Measurements from ENCODE around the gene SHISA9.

The SHISA9 gene

DNA sequence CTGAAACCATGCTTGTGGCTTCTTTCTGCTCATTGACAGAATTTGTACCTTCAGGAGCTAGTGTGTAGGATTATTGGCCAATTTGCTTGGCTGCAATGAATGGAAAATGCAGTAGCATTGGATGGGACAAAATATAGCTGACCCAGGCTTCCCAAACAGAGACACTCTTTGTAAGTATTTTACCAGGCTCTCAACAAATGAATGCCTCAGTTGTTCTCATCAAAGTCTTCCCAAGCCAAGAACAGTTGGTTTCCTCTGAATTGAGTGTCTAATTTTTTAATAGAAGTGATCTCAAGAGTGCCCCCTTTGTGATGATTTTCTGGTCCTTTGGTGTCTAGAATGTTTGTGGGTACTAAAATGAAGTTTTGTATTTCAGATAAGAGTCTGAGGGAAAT, 140.9 kb downstream of the SHISA9 start:
- Mint-ChIP-seq H3K9me3 (ENCODE audit: low read depth) (peaks cover 12% of the 10 kb centered on the region), H3K4me3 (no peak overlapping the region), H3K4me1 (ENCODE audit: low read depth) (no peaks in the 10 kb centered on the region), H3K27me3 (no peaks in the 10 kb centered on the region), H3K27ac (no peak overlapping the region), H3K36me3 (no peaks in the 10 kb centered on the region)

DNA sequence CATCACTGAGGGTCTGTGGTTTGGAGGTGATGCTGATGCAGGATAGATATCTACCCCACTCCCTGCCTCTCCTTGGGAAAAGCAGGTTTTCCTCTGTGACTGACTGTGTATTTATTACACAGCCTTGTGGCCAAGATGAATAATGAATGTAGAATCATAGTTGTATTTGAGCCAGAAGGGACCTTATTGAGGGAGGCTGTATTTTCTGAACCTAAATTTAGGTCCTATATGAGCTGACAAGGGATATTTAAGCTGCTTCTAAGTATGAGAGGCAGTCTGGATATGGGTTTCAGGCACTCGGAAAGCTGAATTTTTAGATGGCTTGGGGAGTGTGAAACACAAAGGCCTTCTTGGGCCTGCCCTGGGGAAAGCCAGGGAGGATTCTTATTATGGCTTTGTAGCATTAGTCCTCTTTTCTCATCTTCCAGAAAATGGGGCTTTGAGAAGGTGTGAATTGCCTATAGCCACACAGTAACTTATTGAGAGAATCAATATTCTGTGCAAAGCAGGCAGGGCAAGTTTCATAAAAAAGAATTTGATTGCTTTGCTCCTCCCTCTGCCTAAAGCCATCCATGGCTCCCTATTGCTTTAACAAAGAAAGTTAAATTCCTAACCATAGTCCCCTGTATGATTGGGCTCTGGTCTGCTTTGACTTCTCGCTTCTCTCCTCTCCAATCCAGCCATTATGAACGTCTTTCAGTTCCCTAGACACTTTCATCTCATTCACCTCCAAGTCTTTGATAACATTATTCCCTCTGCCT, 144.8 kb downstream of the SHISA9 start:
- Mint-ChIP-seq H3K4me1 (ENCODE audit: low read depth) (no peaks in the 10 kb centered on the region), H3K27ac (no peak overlapping the region), H3K4me3 (no peak overlapping the region), H3K27me3 (no peaks in the 10 kb centered on the region), H3K9me3 (ENCODE audit: low read depth) (peaks cover 10% of the 10 kb centered on the region), H3K36me3 (no peaks in the 10 kb centered on the region)

DNA sequence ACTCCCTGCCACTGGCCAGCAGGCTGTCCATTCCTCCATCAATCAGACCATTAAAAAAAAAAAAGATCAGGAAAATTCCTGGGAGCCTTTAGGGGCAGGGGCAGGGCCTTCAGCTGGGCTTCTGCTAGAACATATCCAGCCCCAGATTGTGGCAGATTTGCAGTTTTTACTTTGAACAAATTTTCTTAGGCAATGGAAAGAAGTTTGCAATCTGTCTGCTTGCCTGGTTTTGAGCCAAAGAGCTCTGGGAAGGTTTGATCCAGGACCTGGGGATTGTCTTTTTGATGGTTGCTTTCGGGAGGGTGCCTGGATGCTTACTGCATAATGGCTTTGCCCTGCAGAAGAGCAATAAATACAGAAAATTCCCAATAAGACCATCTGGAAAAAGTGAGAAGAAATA, 145.9 kb downstream of the SHISA9 start:
- Mint-ChIP-seq H3K27me3 (no peaks in the 10 kb centered on the region), H3K36me3 (no peaks in the 10 kb centered on the region), H3K27ac (no peak overlapping the region), H3K4me3 (no peak overlapping the region), H3K9me3 (ENCODE audit: low read depth) (peaks cover 10% of the 10 kb centered on the region), H3K4me1 (ENCODE audit: low read depth) (no peaks in the 10 kb centered on the region)

DNA sequence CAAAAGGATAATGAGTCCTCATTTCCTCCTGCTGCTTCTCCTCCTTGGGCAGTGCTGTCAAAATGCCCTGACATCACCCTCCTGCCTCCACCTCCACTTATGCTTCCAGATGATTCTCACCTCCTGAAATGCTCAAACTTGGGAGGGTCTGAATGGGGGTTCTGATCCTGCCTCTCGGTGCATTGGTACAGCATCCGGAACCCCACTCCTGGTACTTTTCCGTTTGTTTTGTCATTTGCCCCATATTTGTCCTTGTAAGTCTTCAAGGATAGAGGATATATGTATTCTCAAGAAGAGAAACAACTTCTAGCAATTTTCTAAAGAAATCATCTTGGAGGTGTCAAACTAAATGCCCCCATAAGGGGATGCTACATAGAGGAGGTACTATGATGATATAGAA, 148.3 kb downstream of the SHISA9 start:
- H3K27ac Mint-ChIP-seq = no peak overlapping the region

DNA sequence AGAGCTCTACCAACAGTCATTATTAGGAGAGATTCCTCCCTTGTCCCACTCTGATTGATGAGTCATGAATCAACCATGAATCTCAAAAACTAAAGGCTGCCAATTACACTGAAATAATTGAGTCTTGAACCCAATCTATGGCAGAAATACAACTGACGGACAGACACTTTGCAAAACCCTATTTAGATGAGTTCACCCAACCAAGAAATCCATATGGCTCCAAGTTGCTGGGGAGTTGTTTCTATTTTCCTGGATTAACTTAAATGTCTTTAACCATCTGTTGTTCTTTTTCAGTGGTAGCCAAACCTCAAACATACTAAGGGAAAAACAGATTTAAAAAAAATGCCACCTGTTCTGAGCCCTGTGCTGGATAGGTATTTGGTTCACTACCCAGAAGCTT, 151.0 kb downstream of the SHISA9 start:
- peaks cover 14% of the 10 kb centered on the region for H3K9me3 Mint-ChIP-seq (ENCODE audit: low read depth)
- no peaks in the 10 kb centered on the region for H3K4me1 Mint-ChIP-seq (ENCODE audit: low read depth)
- peaks cover 5% of the 10 kb centered on the region for H3K27me3 Mint-ChIP-seq
- H3K4me3 Mint-ChIP-seq = no peak overlapping the region
- no peaks in the 10 kb centered on the region for H3K36me3 Mint-ChIP-seq
- H3K27ac Mint-ChIP-seq = no peak overlapping the region

More for the DNA sequence above, 148.3 kb downstream of the SHISA9 start:
- peaks cover 11% of the 10 kb centered on the region for H3K9me3 Mint-ChIP-seq (ENCODE audit: low read depth)
- H3K36me3 Mint-ChIP-seq = no peaks in the 10 kb centered on the region
- H3K27me3 Mint-ChIP-seq = peaks cover under 1% of the 10 kb centered on the region
- H3K4me3 Mint-ChIP-seq = no peak overlapping the region
- no peaks in the 10 kb centered on the region for H3K4me1 Mint-ChIP-seq (ENCODE audit: low read depth)

- H3K4me3 Mint-ChIP-seq = no peak overlapping the region
- H3K27ac Mint-ChIP-seq = no peak overlapping the region
- H3K9me3 Mint-ChIP-seq (ENCODE audit: low read depth) = peaks cover 7% of the 10 kb centered on the region
- H3K4me1 Mint-ChIP-seq (ENCODE audit: low read depth) = no peaks in the 10 kb centered on the region
- peaks cover 8% of the 10 kb centered on the region for H3K27me3 Mint-ChIP-seq
- H3K36me3 Mint-ChIP-seq = no peaks in the 10 kb centered on the region
These were observed 154.1 kb downstream of the SHISA9 start for GRCh38 chr16:13055480-13055879.

DNA sequence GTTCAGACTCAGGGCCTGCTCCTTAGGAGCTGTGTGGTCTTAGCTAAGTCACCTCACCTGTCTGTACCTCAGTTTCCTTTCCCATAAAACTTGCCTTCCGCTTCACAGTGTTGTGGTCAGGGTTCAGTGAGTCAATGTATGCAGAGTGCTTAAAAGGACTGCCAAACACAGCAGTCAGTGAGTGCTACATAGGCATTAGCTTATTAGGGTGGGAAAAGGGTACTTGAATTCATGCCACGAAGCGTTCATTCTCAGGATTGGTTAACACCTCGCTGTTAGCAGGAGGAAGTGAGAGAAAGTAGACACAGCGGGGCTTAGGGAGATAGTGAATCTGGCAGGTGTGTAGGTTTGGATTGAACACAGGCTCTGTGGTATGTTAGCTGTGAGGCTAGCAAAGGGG, 155.2 kb downstream of the SHISA9 start:
- Mint-ChIP-seq H3K4me1 (ENCODE audit: low read depth) (no peaks in the 10 kb centered on the region), H3K27ac (no peak overlapping the region), H3K4me3 (no peak overlapping the region), H3K36me3 (no peaks in the 10 kb centered on the region), H3K27me3 (peaks cover 8% of the 10 kb centered on the region), H3K9me3 (ENCODE audit: low read depth) (peaks cover 3% of the 10 kb centered on the region)

GRCh38 chr16:13060932-13061331, 159.5 kb downstream of the SHISA9 start:
- H3K36me3 Mint-ChIP-seq = no peaks in the 10 kb centered on the region
- no peaks in the 10 kb centered on the region for H3K4me1 Mint-ChIP-seq (ENCODE audit: low read depth)
- H3K27ac Mint-ChIP-seq = no peak overlapping the region
- peaks cover 6% of the 10 kb centered on the region for H3K27me3 Mint-ChIP-seq
- no peak overlapping the region for H3K4me3 Mint-ChIP-seq
- no peaks in the 10 kb centered on the region for H3K9me3 Mint-ChIP-seq (ENCODE audit: low read depth)

- no peaks in the 10 kb centered on the region for H3K9me3 Mint-ChIP-seq (ENCODE audit: low read depth)
- no peak overlapping the region for H3K4me3 Mint-ChIP-seq
- H3K4me1 Mint-ChIP-seq (ENCODE audit: low read depth) = no peaks in the 10 kb centered on the region
- H3K27me3 Mint-ChIP-seq = peaks cover 2% of the 10 kb centered on the region
- no peak overlapping the region for H3K27ac Mint-ChIP-seq
- H3K36me3 Mint-ChIP-seq = no peaks in the 10 kb centered on the region
These were observed 160.3 kb downstream of the SHISA9 start for GRCh38 chr16:13061691-13062090.

DNA sequence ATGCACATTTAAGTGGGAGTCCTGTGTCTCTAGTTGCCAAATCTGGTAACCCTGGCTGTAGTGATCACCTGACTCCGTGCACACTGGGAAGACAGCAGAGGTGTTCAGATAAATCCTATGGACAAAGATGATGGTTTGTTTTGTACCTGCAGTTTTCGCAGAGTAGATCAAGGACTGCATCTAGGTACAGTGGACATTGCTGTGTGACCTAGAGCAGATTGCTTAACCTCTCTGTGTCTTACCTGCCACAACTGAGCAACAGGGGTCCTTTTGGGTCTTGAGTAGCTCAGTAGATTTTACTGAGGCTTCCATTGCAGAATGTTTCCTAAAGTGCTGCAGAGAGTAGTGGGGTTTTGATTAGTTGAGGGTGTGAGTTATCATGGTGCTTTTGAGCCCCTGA, 160.8 kb downstream of the SHISA9 start:
- peaks cover 2% of the 10 kb centered on the region for H3K27me3 Mint-ChIP-seq
- no peak overlapping the region for H3K4me3 Mint-ChIP-seq
- H3K27ac Mint-ChIP-seq = no peak overlapping the region
- no peaks in the 10 kb centered on the region for H3K9me3 Mint-ChIP-seq (ENCODE audit: low read depth)
- no peaks in the 10 kb centered on the region for H3K4me1 Mint-ChIP-seq (ENCODE audit: low read depth)
- no peaks in the 10 kb centered on the region for H3K36me3 Mint-ChIP-seq

GRCh38 chr16:13063457-13063856, 162.1 kb downstream of the SHISA9 start:
- Mint-ChIP-seq H3K9me3 (ENCODE audit: low read depth) (no peaks in the 10 kb centered on the region), H3K4me3 (no peak overlapping the region), H3K27me3 (no peaks in the 10 kb centered on the region), H3K4me1 (ENCODE audit: low read depth) (no peaks in the 10 kb centered on the region), H3K36me3 (no peaks in the 10 kb centered on the region), H3K27ac (no peak overlapping the region)

- no peaks in the 10 kb centered on the region for H3K9me3 Mint-ChIP-seq (ENCODE audit: low read depth)
- H3K4me3 Mint-ChIP-seq = no peak overlapping the region
- no peaks in the 10 kb centered on the region for H3K4me1 Mint-ChIP-seq (ENCODE audit: low read depth)
- H3K27me3 Mint-ChIP-seq = no peaks in the 10 kb centered on the region
- H3K27ac Mint-ChIP-seq = no peak overlapping the region
- no peaks in the 10 kb centered on the region for H3K36me3 Mint-ChIP-seq
These were observed 163.4 kb downstream of the SHISA9 start for GRCh38 chr16:13064821-13065220.

GRCh38 chr16:13067648-13068047, 166.2 kb downstream of the SHISA9 start:
- H3K4me3 Mint-ChIP-seq = no peak overlapping the region
- no peaks in the 10 kb centered on the region for H3K27me3 Mint-ChIP-seq
- H3K4me1 Mint-ChIP-seq (ENCODE audit: low read depth) = no peaks in the 10 kb centered on the region
- H3K36me3 Mint-ChIP-seq = no peaks in the 10 kb centered on the region
- no peaks in the 10 kb centered on the region for H3K9me3 Mint-ChIP-seq (ENCODE audit: low read depth)
- no peak overlapping the region for H3K27ac Mint-ChIP-seq

- Mint-ChIP-seq H3K27me3 (peaks cover 1% of the 10 kb centered on the region), H3K36me3 (no peaks in the 10 kb centered on the region), H3K4me3 (no peak overlapping the region), H3K4me1 (ENCODE audit: low read depth) (no peaks in the 10 kb centered on the region), H3K9me3 (ENCODE audit: low read depth) (no peaks in the 10 kb centered on the region), H3K27ac (no peak overlapping the region)
These were observed 167.7 kb downstream of the SHISA9 start for GRCh38 chr16:13068912-13069583.

DNA sequence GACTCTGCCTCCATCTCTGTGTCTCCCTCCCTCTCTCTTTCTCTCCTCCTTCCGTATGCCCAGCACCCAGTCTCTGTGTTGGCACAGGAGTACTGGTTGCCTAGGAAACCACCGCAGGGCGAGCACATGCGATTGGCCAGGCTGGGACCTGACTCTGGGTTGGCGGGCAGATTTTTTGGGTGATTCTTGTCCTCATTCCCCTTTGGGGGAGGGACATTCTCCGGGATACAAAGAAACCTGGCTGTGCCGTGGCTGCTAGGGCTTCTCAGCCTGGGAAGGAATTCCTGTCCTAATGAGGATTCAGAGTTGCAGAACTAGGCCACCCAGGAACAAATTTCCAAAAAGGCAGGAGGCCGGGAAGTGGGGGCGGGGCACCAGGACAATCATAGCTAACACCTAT, 168.9 kb downstream of the SHISA9 start:
- Mint-ChIP-seq H3K4me3 (no peak overlapping the region), H3K36me3 (no peaks in the 10 kb centered on the region), H3K4me1 (ENCODE audit: low read depth) (no peaks in the 10 kb centered on the region), H3K9me3 (ENCODE audit: low read depth) (no peaks in the 10 kb centered on the region), H3K27me3 (peaks cover 1% of the 10 kb centered on the region), H3K27ac (no peak overlapping the region)

DNA sequence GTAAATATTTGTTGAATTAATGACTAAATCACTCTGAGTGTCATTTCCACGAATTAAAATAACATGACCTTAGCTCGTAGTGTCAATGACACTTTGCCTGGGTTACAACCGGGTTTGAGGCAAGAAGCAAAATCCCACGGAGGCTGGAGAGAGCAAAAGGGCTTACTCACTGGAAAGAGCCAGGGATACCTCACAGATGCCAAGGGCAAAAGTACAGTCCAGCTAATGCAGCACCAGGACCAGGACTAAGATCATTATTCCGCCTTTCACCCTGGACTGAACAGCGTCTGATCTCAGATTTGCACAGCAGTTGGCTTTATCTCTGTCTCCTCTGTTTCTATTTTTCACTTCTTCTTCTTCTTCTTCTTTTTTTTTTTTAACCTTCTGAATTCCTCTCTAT, 175.5 kb downstream of the SHISA9 start:
- Mint-ChIP-seq H3K27me3 (peaks cover 4% of the 10 kb centered on the region), H3K36me3 (no peaks in the 10 kb centered on the region), H3K27ac (no peak overlapping the region), H3K9me3 (ENCODE audit: low read depth) (no peaks in the 10 kb centered on the region), H3K4me1 (ENCODE audit: low read depth) (no peaks in the 10 kb centered on the region), H3K4me3 (no peak overlapping the region)

Measured in activated naive CD8-positive, alpha-beta T cell (primary cell).